ENCODE results near the gene HPX.

The HPX gene

GRCh38 chr11:6440906-6441358 lies at the start of gene HPX:
HPX (minus strand) TSS chr11:6440987; CDS start chr11:6440963, 24 bp downstream.
- no peak for DNase-seq (ENCODE audit: low read depth)

GRCh38 chr11:6489306-6489705 lies 48.5 kb upstream of the HPX start:
- DNase-seq (ENCODE audit: low read depth), result no peak

- DNase-seq (ENCODE audit: low read depth), result no peak
These were observed 48.0 kb upstream of the HPX start for GRCh38 chr11:6488821-6489220.

GRCh38 chr11:6488342-6488741 lies 47.6 kb upstream of the HPX start:
- DNase-seq (ENCODE audit: low read depth), result no peak

- DNase-seq (ENCODE audit: low read depth), result no peak
These were observed 46.2 kb upstream of the HPX start for GRCh38 chr11:6486938-6487337.

GRCh38 chr11:6486256-6486655 lies 45.5 kb upstream of the HPX start:
- DNase-seq (ENCODE audit: low read depth), result no peak

- DNase-seq (ENCODE audit: low read depth), result no peak
These were observed 44.9 kb upstream of the HPX start for GRCh38 chr11:6485661-6486060.

- no peak for DNase-seq (ENCODE audit: low read depth)
These were observed 42.2 kb upstream of the HPX start for GRCh38 chr11:6483015-6483414.

GRCh38 chr11:6482441-6482840 lies 41.7 kb upstream of the HPX start:
- no peak for DNase-seq (ENCODE audit: low read depth)

GRCh38 chr11:6481924-6482275 lies 41.1 kb upstream of the HPX start:
- no peak for DNase-seq (ENCODE audit: low read depth)

GRCh38 chr11:6481012-6481923 lies 40.5 kb upstream of the HPX start, which contains the start of the genes ARFIP2 and TIMM10B:
ARFIP2 (minus strand) TSS chr11:6481331; CDS start chr11:6480421, 910 bp downstream.
TIMM10B (plus strand) TSS chr11:6481501; CDS start chr11:6481517, 16 bp downstream.
- DNase-seq (ENCODE audit: low read depth), result peak; percentile 96

- DNase-seq (ENCODE audit: low read depth), result no peak
These were observed 39.6 kb upstream of the HPX start for GRCh38 chr11:6480299-6480914.

- no peak for DNase-seq (ENCODE audit: low read depth)
These were observed 35.8 kb upstream of the HPX start for GRCh38 chr11:6476571-6476970.

GRCh38 chr11:6475936-6476335 lies 35.1 kb upstream of the HPX start:
- no peak for DNase-seq (ENCODE audit: low read depth)

- no peak for DNase-seq (ENCODE audit: low read depth)
These were observed 34.2 kb upstream of the HPX start for GRCh38 chr11:6474806-6475500.

GRCh38 chr11:6474413-6474792 lies 33.6 kb upstream of the HPX start:
- DNase-seq (ENCODE audit: low read depth), result no peak

GRCh38 chr11:6473451-6474412 lies 32.9 kb upstream of the HPX start, which contains the start of gene TRIM3:
TRIM3 (minus strand) TSS chr11:6473941; CDS start chr11:6465695, 8,246 bp downstream.
- DNase-seq (ENCODE audit: low read depth), result peak; percentile 79

- DNase-seq (ENCODE audit: low read depth), result no peak
These were observed 32.1 kb upstream of the HPX start for GRCh38 chr11:6472934-6473333.

GRCh38 chr11:6469599-6469998 lies 28.8 kb upstream of the HPX start:
- no peak for DNase-seq (ENCODE audit: low read depth)

- no peak for DNase-seq (ENCODE audit: low read depth)
These were observed 28.1 kb upstream of the HPX start for GRCh38 chr11:6468712-6469495.

- DNase-seq (ENCODE audit: low read depth), result no peak
These were observed 18.3 kb upstream of the HPX start for GRCh38 chr11:6459099-6459450.

All from stromal cell of bone marrow (primary cell).